ENCODE data around the gene PRRT4.

PRRT4 gene

GRCh38 chr7:128361411-128362379 lies at the start of gene PRRT4:
Gene PRRT4 (minus strand): TSS chr7:128361690.
- Mint-ChIP-seq H3K4me3 (peak within 1 kb of the TSS; percentile 73), H3K27me3 (peaks cover 65% of the 10 kb centered on the region), H3K4me1 (ENCODE audit: low read depth) (peaks cover 22% of the 10 kb centered on the region), H3K9me3 (no peaks in the 10 kb centered on the region), H3K27ac (peak within 1 kb of the TSS; percentile 41), H3K36me3 (ENCODE audit: low read depth) (no peaks in the 10 kb centered on the region)

- Mint-ChIP-seq H3K4me1 (ENCODE audit: low read depth) (peaks cover 19% of the 10 kb centered on the region), H3K36me3 (ENCODE audit: low read depth) (no peaks in the 10 kb centered on the region), H3K4me3 (peak overlapping the region; percentile 87), H3K27ac (peak overlapping the region; percentile 16), H3K9me3 (no peaks in the 10 kb centered on the region), H3K27me3 (peaks cover 12% of the 10 kb centered on the region)
These were observed 48.9 kb upstream of the PRRT4 start for GRCh38 chr7:128410451-128410753.

- peak within 1 kb of the TSS; percentile 31 for H3K27ac Mint-ChIP-seq
- peaks cover 12% of the 10 kb centered on the region for H3K27me3 Mint-ChIP-seq
- H3K4me1 Mint-ChIP-seq (ENCODE audit: low read depth), result peaks cover 21% of the 10 kb centered on the region
- peaks cover 2% of the 10 kb centered on the region for H3K36me3 Mint-ChIP-seq (ENCODE audit: low read depth)
- peak within 1 kb of the TSS; percentile 87 for H3K4me3 Mint-ChIP-seq
- no peaks in the 10 kb centered on the region for H3K9me3 Mint-ChIP-seq
These were observed 48.3 kb upstream of the PRRT4 start, which contains the start of gene IMPDH1 for GRCh38 chr7:128409596-128410450. Gene IMPDH1 (minus strand): TSS chr7:128409982. CDS start chr7:128409901, 81 bp downstream.

- Mint-ChIP-seq H3K27me3 (peaks cover 12% of the 10 kb centered on the region), H3K27ac (peak overlapping the region; percentile 31), H3K9me3 (no peaks in the 10 kb centered on the region), H3K4me1 (ENCODE audit: low read depth) (peaks cover 30% of the 10 kb centered on the region), H3K36me3 (ENCODE audit: low read depth) (peaks cover 3% of the 10 kb centered on the region), H3K4me3 (peak overlapping the region; percentile 79)
These were observed 47.5 kb upstream of the PRRT4 start for GRCh38 chr7:128408709-128409595.

GRCh38 chr7:128407751-128408708 lies 46.5 kb upstream of the PRRT4 start:
- no peak overlapping the region for H3K4me3 Mint-ChIP-seq
- no peak overlapping the region for H3K27ac Mint-ChIP-seq
- no peaks in the 10 kb centered on the region for H3K9me3 Mint-ChIP-seq
- peaks cover 7% of the 10 kb centered on the region for H3K36me3 Mint-ChIP-seq (ENCODE audit: low read depth)
- H3K27me3 Mint-ChIP-seq, result peaks cover 9% of the 10 kb centered on the region
- peaks cover 38% of the 10 kb centered on the region for H3K4me1 Mint-ChIP-seq (ENCODE audit: low read depth)

GRCh38 chr7:128407233-128407589 lies 45.7 kb upstream of the PRRT4 start:
- Mint-ChIP-seq H3K4me3 (no peak overlapping the region), H3K27ac (no peak overlapping the region)

GRCh38 chr7:128406314-128407232 lies 45.1 kb upstream of the PRRT4 start:
- peaks cover 45% of the 10 kb centered on the region for H3K4me1 Mint-ChIP-seq (ENCODE audit: low read depth)

More at GRCh38 chr7:128407233-128407589, 45.7 kb upstream of the PRRT4 start:
- peaks cover 8% of the 10 kb centered on the region for H3K27me3 Mint-ChIP-seq
- H3K4me1 Mint-ChIP-seq (ENCODE audit: low read depth), result peaks cover 45% of the 10 kb centered on the region
- H3K9me3 Mint-ChIP-seq, result no peaks in the 10 kb centered on the region
- H3K36me3 Mint-ChIP-seq (ENCODE audit: low read depth), result peaks cover 15% of the 10 kb centered on the region

GRCh38 chr7:128405471-128406313 lies 44.2 kb upstream of the PRRT4 start:
- Mint-ChIP-seq H3K27me3 (peaks cover 4% of the 10 kb centered on the region), H3K27ac (no peak overlapping the region), H3K4me3 (peak overlapping the region; percentile 91), H3K9me3 (no peaks in the 10 kb centered on the region), H3K36me3 (ENCODE audit: low read depth) (peaks cover 26% of the 10 kb centered on the region), H3K4me1 (ENCODE audit: low read depth) (peaks cover 45% of the 10 kb centered on the region)

More at GRCh38 chr7:128406314-128407232, 45.1 kb upstream of the PRRT4 start:
- Mint-ChIP-seq H3K4me3 (peak overlapping the region; percentile 60), H3K27ac (no peak overlapping the region), H3K36me3 (ENCODE audit: low read depth) (peaks cover 17% of the 10 kb centered on the region), H3K9me3 (no peaks in the 10 kb centered on the region), H3K27me3 (peaks cover 4% of the 10 kb centered on the region)

- H3K27me3 Mint-ChIP-seq, result peaks cover 4% of the 10 kb centered on the region
- H3K27ac Mint-ChIP-seq, result peak overlapping the region; percentile 90
- H3K9me3 Mint-ChIP-seq, result no peaks in the 10 kb centered on the region
- H3K4me3 Mint-ChIP-seq, result peak overlapping the region; percentile 91
- peaks cover 30% of the 10 kb centered on the region for H3K36me3 Mint-ChIP-seq (ENCODE audit: low read depth)
- peaks cover 41% of the 10 kb centered on the region for H3K4me1 Mint-ChIP-seq (ENCODE audit: low read depth)
These were observed 43.5 kb upstream of the PRRT4 start for GRCh38 chr7:128404886-128405470.

GRCh38 chr7:128404143-128404681 lies 42.7 kb upstream of the PRRT4 start:
- H3K4me3 Mint-ChIP-seq, result peak overlapping the region; percentile 91
- peaks cover 4% of the 10 kb centered on the region for H3K27me3 Mint-ChIP-seq
- no peaks in the 10 kb centered on the region for H3K9me3 Mint-ChIP-seq
- H3K4me1 Mint-ChIP-seq (ENCODE audit: low read depth), result peaks cover 40% of the 10 kb centered on the region
- peaks cover 30% of the 10 kb centered on the region for H3K36me3 Mint-ChIP-seq (ENCODE audit: low read depth)
- peak overlapping the region; percentile 74 for H3K27ac Mint-ChIP-seq

- Mint-ChIP-seq H3K4me3 (peak overlapping the region; percentile 91), H3K36me3 (ENCODE audit: low read depth) (peaks cover 30% of the 10 kb centered on the region), H3K27ac (peak overlapping the region; percentile 30)
These were observed 42.2 kb upstream of the PRRT4 start for GRCh38 chr7:128403676-128404075.

More at GRCh38 chr7:128403676-128404075, 42.2 kb upstream of the PRRT4 start:
- Mint-ChIP-seq H3K4me1 (ENCODE audit: low read depth) (peaks cover 35% of the 10 kb centered on the region), H3K9me3 (no peaks in the 10 kb centered on the region), H3K27me3 (peaks cover 4% of the 10 kb centered on the region)

Data from stimulated activated naive CD8-positive, alpha-beta T cell treated with anti-CD3 and anti-CD28 coated beads, Interleukin-15, Interleukin-2, amounts not matched to agents 100 ng/mL and 50 ng/mL, for 24 hours (primary cell).